WTC11 (cell line): ENCODE measurements around the gene PURA.

ENCODE experiments used
- CTCF ChIP-seq: fragments of 200-600 bp; IDR thresholded peaks from 2 replicates; pipeline ENCODE4 v1.8.0; 2022; ENCODE audit warnings: antibody characterized with exemption
- FOXP4 ChIP-seq: sonication (generic); formaldehyde crosslinking; IDR thresholded peaks from 2 replicates; pipeline ENCODE4 v1.8.0; 2022; ENCODE audit warnings: mild to moderate bottlenecking, missing genetic modification reagents
- JUN ChIP-seq: sonication (generic); formaldehyde crosslinking; IDR thresholded peaks from 2 replicates; pipeline ENCODE4 v1.8.0; 2023; ENCODE audit warnings: mild to moderate bottlenecking, missing genetic modification reagents
- RORB ChIP-seq: fragments of 250-450 bp; sonication (Bioruptor Pico); IDR thresholded peaks from 2 replicates; pipeline ENCODE4 v1.9.0; 2021; ENCODE audit warnings: mild to moderate bottlenecking
- STAT6 ChIP-seq: sonication (generic); formaldehyde crosslinking; conservative IDR thresholded peaks from 2 replicates; pipeline ENCODE4 v1.8.1; 2023; ENCODE audit warnings: mild to moderate bottlenecking, low read depth, missing genetic modification reagents, moderate library complexity

GRCh38 chr5:140174465-140175366 is 60.8 kb downstream of the PURA start, which contains the start of gene CYSTM1:
- TF ChIP-seq JUN (CRISPR knock-in tag) (no peak), RORB (CRISPR knock-in tag) (no peak), STAT6 (no peak; the same call in 1 of the 2 replicates), FOXP4 (no peak; the same call in none of the 2 replicates), CTCF (no peak)
